Panc1 (cell line): ENCODE results near the gene SP6. TPM values are rescaled to one million over a fixed set of nuclear protein-coding genes. Genes with fewer than 3 reads are reported as not detected.
A peak's percentile ranks its signal among the peaks of the same experiment; 100 is the strongest.

Experiments used
- ATAC-seq: fragments of 200-7000 bp; cut with Tn5 transposase; 2 replicates; pipeline ENCODE4 v1.9.1; 2020; ENCODE audit warnings: mild to moderate bottlenecking, moderate library complexity
- BruUV-seq: library from RNA; stranded (reverse); fragments of 400-500 nt; replicated peaks from 2 replicates; lab custom pipeline; 2021; lab: Mats Ljungman, UMichigan
- CTCF ChIA-PET: fragments of 300-600 bp; sonication (Branson Sonifier 250); formaldehyde crosslinking; loops from one replicate; lab custom pipeline; 2022; ENCODE audit warnings: antibody characterized with exemption; lab: Charles Lee
- POLR2A ChIA-PET: fragments of 300-600 bp; sonication (Branson Sonifier 250); formaldehyde crosslinking; loops from one replicate; lab custom pipeline; 2022; ENCODE audit warnings: antibody characterized with exemption; lab: Charles Lee
- DNase-seq: peaks from one replicate; pipeline ENCODE4 v3.0.0-alpha.2; 2010; ENCODE audit warnings: low read depth, low spot score
- H3K27ac ChIP-seq: 2 replicates; pipeline ENCODE4 v1.5.1; 2011; ENCODE audit warnings: mild to moderate bottlenecking, low read length, inconsistent platforms
- H3K27me3 ChIP-seq: fragments of 200-500 bp; sonication (Bioruptor generic); 2 replicates; pipeline ENCODE4 v1.6.0; 2014; ENCODE audit warnings: low read length, inconsistent platforms; ENCODE audit not compliant: control insufficient read depth, insufficient read depth
- H3K36me3 ChIP-seq: fragments of 200-500 bp; sonication (Bioruptor generic); 2 replicates; pipeline ENCODE4 v1.5.1; 2014; ENCODE audit warnings: inconsistent platforms, mild to moderate bottlenecking, low read length, moderate library complexity; ENCODE audit not compliant: control insufficient read depth, insufficient read depth
- H3K4me1 ChIP-seq: 2 replicates; pipeline ENCODE4 v1.5.1; 2011; ENCODE audit warnings: inconsistent platforms, mild to moderate bottlenecking, low read length, moderate library complexity; ENCODE audit not compliant: control insufficient read depth, insufficient read depth
- H3K4me3 ChIP-seq, 2 experiments: 2 replicates each; pipeline ENCODE4 v1.5.1; 2011 to 2012; ENCODE audit warnings: low read depth in 2 of 2, low read length in 2 of 2, mild to moderate bottlenecking in 2 of 2, inconsistent platforms in 1 of 2, moderate library complexity in 1 of 2
- H3K9me3 ChIP-seq: fragments of 200-500 bp; sonication (Bioruptor generic); 2 replicates; pipeline ENCODE4 v1.5.1; 2014; ENCODE audit warnings: low read depth, mild to moderate bottlenecking, inconsistent platforms, low read length, moderate library complexity; ENCODE audit not compliant: control insufficient read depth, insufficient read depth
- CTCF ChIP-seq: fragments of 450-650 bp; IDR thresholded peaks from 2 replicates; pipeline ENCODE4 v1.5.1; 2017; ENCODE audit warnings: mild to moderate bottlenecking
- POLR2AphosphoS5 ChIP-seq: IDR thresholded peaks from 2 replicates; pipeline ENCODE4 v1.6.1; 2012; ENCODE audit warnings: mild to moderate bottlenecking, low read depth, low read length, moderate library complexity
- REST ChIP-seq, 2 experiments: IDR thresholded peaks; 2 replicates each; pipeline ENCODE4 v1.6.1; 2011 to 2012; ENCODE audit warnings: low read depth in 2 of 2, control low read depth in 1 of 2, low read length in 1 of 2, mild to moderate bottlenecking in 1 of 2, moderate library complexity in 1 of 2; ENCODE audit not compliant: insufficient read depth in 1 of 2
- SIN3A ChIP-seq: IDR thresholded peaks from 2 replicates; pipeline ENCODE4 v1.6.1; 2012; ENCODE audit warnings: low read depth, mild to moderate bottlenecking, low read length, moderate library complexity, borderline replicate concordance; ENCODE audit not compliant: insufficient read depth
- TCF7L2 ChIP-seq: IDR thresholded peaks from 2 replicates; pipeline ENCODE4 v1.6.1; 2011; ENCODE audit warnings: mild to moderate bottlenecking, low read depth, low read length, inconsistent platforms
- in situ Hi-C: cut with HindIII; loops from 2 replicates; pipeline ENCODE4 v1.10.0; 2016; ENCODE audit warnings: low sequenced_read_pairs, low pct_unique_long_range_greater_than_20kb
- intact Hi-C: fragments of 100-400 bp; cut with micrococcal nuclease; formaldehyde crosslinking; loops from one replicate; pipeline ENCODE4 v1.10.0; 2022; ENCODE audit not compliant: unreplicated experiment
- total RNA-seq: library from RNA; stranded (reverse); gene quantifications from one replicate; pipeline ENCODE4 v1.2.1, GENCODE V29; 2021; ENCODE audit not compliant: unreplicated experiment

The SP6 gene
- total RNA-seq, 1 experiment from 2014 or later = 4.0 TPM

DNA sequence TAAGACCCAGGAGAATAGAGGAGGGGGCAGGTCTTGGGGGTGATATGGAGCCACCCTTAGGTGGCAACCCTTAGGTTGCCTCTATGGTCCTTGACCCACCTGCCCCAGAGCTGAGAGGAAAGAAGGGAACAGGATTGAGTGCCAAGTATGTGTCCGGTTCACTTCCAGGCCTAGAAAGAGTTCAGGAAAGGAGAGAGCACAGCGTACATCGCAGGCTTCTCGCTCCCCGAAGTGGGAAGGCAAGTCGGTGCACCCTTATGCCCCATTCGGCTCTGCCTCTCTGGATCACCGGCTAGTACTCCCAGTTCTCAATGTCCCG, 631 bp downstream of the SP6 start:
- no TSS peak for BruUV-seq
- ChIA-PET POLR2A (interaction anchor here (0.7 kb wide), 1 partner anchor 29 kb away, joined by 3 read pairs; no protein-coding TSS in a partner anchor), CTCF (interaction anchor here (1.0 to 1.8 kb wide), 2 partner anchors 9 to 40 kb away, joined by 3 to 6 read pairs; partner anchors contain the start of gene SCRN2)
- H3K9me3 ChIP-seq = no peaks in the 10 kb centered on the region
- DNase-seq = no peak
- peaks cover 22% of the 10 kb centered on the region for H3K27me3 ChIP-seq
- H3K36me3 ChIP-seq = no peaks in the 10 kb centered on the region
- H3K4me1 ChIP-seq = peaks cover 3% of the 10 kb centered on the region; the same call in 1 of the 2 replicates
- no peak; the same call in 1 of the 2 replicates for ATAC-seq
- H3K4me3 ChIP-seq = peak overlapping the region; percentile 34 to 40
- in situ Hi-C loops (no loop called here), intact Hi-C loops (no loop called here)
- TF ChIP-seq REST (IDR thresholded peaks at IDR 0.05; ENCODE audit: insufficient read depth in 1 of 2, low read depth in 2 of 2, low read length in 1 of 2) (no peak), CTCF (no peak), POLR2AphosphoS5 (no peak), TCF7L2 (no peak), SIN3A (no peak)
- no peak overlapping the region for H3K27ac ChIP-seq

- POLR2A ChIA-PET = no interaction called here
These were observed 2.8 kb downstream of the SP6 start for GRCh38 chr17:47848198-47848513.

More at GRCh38 chr17:47848198-47848513, 2.8 kb downstream of the SP6 start:
- Histone ChIP-seq H3K27ac (no peak overlapping the region), H3K9me3 (no peaks in the 10 kb centered on the region), H3K27me3 (peaks cover 7% of the 10 kb centered on the region), H3K4me3 (no peak overlapping the region), H3K36me3 (no peaks in the 10 kb centered on the region), H3K4me1 (peaks cover 13% of the 10 kb centered on the region)
- TF ChIP-seq SIN3A (no peak), POLR2AphosphoS5 (no peak), TCF7L2 (no peak), CTCF (no peak; the same call in 1 of the 2 replicates), REST (IDR thresholded peaks at IDR 0.05; ENCODE audit: insufficient read depth in 1 of 2, low read depth in 2 of 2, low read length in 1 of 2) (no peak)
- ATAC-seq (no peak), DNase-seq (no peak)
- CTCF ChIA-PET = no interaction called here
- intact Hi-C loops = no loop called here
- no TSS peak for BruUV-seq
- in situ Hi-C loops = no loop called here
